DND-41 (cell line): ENCODE measurements around the gene TRIM9.

Source experiments
- CTCF ChIP-seq: IDR thresholded peaks from 2 replicates; pipeline ENCODE4 v1.5.1; 2012; ENCODE audit warnings: borderline replicate concordance, low read length, moderate library complexity, mild to moderate bottlenecking; ENCODE audit not compliant: poor library complexity, severe bottlenecking; ENCODE audit errors: extremely low read depth
- EZH2 ChIP-seq: IDR thresholded peaks from 3 replicates; pipeline ENCODE4 v1.6.1; 2012; ENCODE audit warnings: borderline replicate concordance, low read depth, mild to moderate bottlenecking, moderate library complexity, low read length, inconsistent platforms; ENCODE audit not compliant: severe bottlenecking

DNA sequence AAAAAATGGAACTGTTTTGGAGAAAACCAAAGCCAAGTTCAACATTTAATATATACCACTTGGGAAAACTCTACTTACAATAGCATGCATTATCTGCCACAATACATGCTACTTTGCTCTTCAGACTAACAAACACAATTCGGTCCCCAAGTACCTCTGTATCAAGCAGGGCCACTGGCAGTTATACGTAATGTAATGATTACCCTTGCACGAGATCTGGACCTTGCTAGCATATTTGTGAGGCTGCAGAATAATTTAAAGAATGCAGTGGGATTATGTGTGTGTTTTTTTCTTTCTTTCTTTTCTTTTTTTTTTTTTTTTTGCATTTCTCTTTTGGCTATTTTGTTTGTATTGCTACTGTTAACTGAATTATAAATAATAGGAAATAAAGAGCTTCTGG lies 127.8 kb downstream of the TRIM9 start:
- TF ChIP-seq CTCF (no peak), EZH2 (no peak)
